ENCODE data around the gene DNAI4. TPM values are rescaled to one million over a fixed set of nuclear protein-coding genes. Genes with fewer than 3 reads are reported as not detected.

Gene DNAI4
- total and polyA plus RNA-seq, 2 donors (not counting 1 experiment from before 2014, with no cell fraction given) = 2.0 to 12.1 TPM

DNA sequence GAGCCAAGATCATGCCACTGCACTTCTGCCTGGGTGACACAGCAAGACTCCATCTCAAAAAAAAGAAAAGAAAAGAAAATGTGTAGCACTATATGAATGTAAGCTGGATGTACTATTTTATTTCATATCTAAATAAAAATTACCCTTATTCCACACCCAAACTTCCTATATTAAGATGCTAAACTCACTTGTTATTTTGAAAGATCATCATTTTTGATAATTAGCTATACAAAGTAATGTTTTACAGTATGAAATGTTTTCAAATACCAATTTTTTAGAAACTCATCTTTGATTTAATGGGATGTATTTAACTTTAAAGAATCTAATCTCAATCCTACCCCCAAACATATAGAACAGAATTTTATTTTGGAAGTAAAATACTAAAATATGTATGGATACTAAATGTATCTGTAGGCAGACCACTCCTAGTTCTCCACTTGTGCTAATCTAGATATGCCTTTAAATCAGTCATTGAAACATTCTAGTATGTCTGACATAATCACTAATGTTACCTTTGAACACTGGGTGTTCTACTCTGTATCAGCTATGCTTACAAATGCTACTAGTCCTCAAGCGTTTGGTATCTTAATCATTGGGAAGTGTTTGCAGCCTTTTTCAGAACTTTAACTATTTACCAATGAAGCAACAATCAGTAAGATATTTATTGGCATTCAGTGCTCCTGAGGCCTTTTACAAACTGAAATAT lies 13.0 kb upstream of the DNAI4 start:
- Histone ChIP-seq H3K9ac (ENCODE audit: insufficient read depth, low read length) (no peak overlapping the region), H3K4me3 (replicated peaks in 1 of 4; ENCODE audit: control extremely low read depth in 1 of 4, insufficient read depth in 1 of 4, low read depth in 3 of 4, low read length in 4 of 4) (no peak overlapping the region), H3K36me3 (ENCODE audit: control insufficient read depth, insufficient read depth, low read length) (no peaks in the 10 kb centered on the region), H3K27me3 (ENCODE audit: control insufficient read depth, insufficient read depth, low read length) (no peaks in the 10 kb centered on the region), H3K4me1 (ENCODE audit: control insufficient read depth, extremely low read depth, insufficient read depth, low read length) (peaks cover 4% of the 10 kb centered on the region), H3K79me2 (ENCODE audit: control insufficient read depth, insufficient read depth, low read length) (peaks cover 99% of the 10 kb centered on the region), H3K9me3 (ENCODE audit: control insufficient read depth, insufficient read depth, low read depth, low read length) (no peaks in the 10 kb centered on the region), H2AFZ (ENCODE audit: low read length) (no peak overlapping the region), H3K27ac (ENCODE audit: insufficient read depth, low read length) (peak overlapping the region; percentile 23), H3K4me2 (ENCODE audit: extremely low read depth, insufficient read depth, low read length) (no peak overlapping the region), H4K20me1 (ENCODE audit: control insufficient read depth, extremely low read depth, insufficient read depth, low read length) (no peaks in the 10 kb centered on the region)
- DNase-seq (ENCODE audit: low read depth in 2 of 2) = no peak
- TF ChIP-seq EZH2 (IDR thresholded peaks at IDR 0.05; ENCODE audit: low read length, missing control alignments) = no peak
- TF ChIP-seq, protein P1, sequence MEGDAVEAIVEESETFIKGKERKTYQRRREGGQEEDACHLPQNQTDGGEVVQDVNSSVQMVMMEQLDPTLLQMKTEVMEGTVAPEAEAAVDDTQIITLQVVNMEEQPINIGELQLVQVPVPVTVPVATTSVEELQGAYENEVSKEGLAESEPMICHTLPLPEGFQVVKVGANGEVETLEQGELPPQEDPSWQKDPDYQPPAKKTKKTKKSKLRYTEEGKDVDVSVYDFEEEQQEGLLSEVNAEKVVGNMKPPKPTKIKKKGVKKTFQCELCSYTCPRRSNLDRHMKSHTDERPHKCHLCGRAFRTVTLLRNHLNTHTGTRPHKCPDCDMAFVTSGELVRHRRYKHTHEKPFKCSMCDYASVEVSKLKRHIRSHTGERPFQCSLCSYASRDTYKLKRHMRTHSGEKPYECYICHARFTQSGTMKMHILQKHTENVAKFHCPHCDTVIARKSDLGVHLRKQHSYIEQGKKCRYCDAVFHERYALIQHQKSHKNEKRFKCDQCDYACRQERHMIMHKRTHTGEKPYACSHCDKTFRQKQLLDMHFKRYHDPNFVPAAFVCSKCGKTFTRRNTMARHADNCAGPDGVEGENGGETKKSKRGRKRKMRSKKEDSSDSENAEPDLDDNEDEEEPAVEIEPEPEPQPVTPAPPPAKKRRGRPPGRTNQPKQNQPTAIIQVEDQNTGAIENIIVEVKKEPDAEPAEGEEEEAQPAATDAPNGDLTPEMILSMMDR (conservative IDR thresholded peaks at IDR 0.05 in 1 of 2, IDR thresholded peaks at IDR 0.05 in 1 of 2; ENCODE audit: low read depth in 1 of 2, low read length in 2 of 2) = no peak

DNA sequence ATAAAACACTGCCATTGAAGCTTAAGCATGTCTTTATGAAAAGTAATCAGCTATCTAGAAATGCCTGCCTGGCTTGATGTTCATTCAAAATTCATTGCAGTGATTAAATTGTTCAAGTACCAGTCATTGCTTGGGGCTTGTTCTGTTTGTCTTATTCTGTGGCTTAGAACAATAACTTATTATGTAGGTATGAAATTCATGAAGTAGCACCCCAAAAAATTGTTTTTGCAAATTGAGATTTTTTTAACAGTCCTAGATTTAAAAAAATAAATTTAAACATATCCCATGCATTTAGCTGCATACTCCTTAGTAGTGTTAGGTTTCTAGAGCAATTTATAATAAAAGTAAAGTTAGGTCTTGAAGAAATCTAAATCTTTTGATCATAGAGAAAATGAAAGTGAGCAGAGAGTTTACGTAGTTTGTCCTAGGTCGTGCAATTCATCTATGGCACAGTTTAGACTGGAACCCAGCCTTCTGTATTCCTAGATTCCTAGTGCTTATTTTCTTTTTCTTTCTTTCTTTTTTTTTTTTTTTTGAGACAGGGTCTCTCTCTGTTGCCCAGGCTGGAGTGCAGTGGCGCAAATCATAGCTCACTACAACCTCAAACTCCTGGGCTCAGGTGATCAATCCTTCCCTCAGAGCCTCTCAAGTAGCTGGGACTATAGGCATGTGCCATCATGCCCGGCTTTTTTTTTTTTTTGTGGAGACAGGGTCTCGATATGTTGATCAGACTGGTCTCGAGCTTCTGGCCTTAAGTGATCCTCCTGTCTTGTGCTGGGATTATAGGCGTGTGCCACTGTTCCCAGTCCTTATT lies 9.4 kb upstream of the DNAI4 start:
- no peak for DNase-seq (ENCODE audit: low read depth in 2 of 2)
- H3K9ac ChIP-seq (ENCODE audit: insufficient read depth, low read length) = peak overlapping the region; percentile 41
- H3K4me3 ChIP-seq (replicated peaks in 1 of 4; ENCODE audit: control extremely low read depth in 1 of 4, insufficient read depth in 1 of 4, low read depth in 3 of 4, low read length in 4 of 4) = peak overlapping the region; percentile 32 to 91 (median 35)
- peaks cover 9% of the 10 kb centered on the region for H3K4me1 ChIP-seq (ENCODE audit: control insufficient read depth, extremely low read depth, insufficient read depth, low read length)
- peak overlapping the region; percentile 77 for H3K4me2 ChIP-seq (ENCODE audit: extremely low read depth, insufficient read depth, low read length)
- peaks cover 91% of the 10 kb centered on the region for H3K79me2 ChIP-seq (ENCODE audit: control insufficient read depth, insufficient read depth, low read length)
- no peaks in the 10 kb centered on the region for H4K20me1 ChIP-seq (ENCODE audit: control insufficient read depth, extremely low read depth, insufficient read depth, low read length)
- H2AFZ ChIP-seq (ENCODE audit: low read length) = no peak overlapping the region
- H3K9me3 ChIP-seq (ENCODE audit: control insufficient read depth, insufficient read depth, low read depth, low read length) = no peaks in the 10 kb centered on the region
- H3K27ac ChIP-seq (ENCODE audit: insufficient read depth, low read length) = peak overlapping the region; percentile 68
- no peaks in the 10 kb centered on the region for H3K27me3 ChIP-seq (ENCODE audit: control insufficient read depth, insufficient read depth, low read length)
- H3K36me3 ChIP-seq (ENCODE audit: control insufficient read depth, insufficient read depth, low read length) = no peaks in the 10 kb centered on the region
- TF ChIP-seq EZH2 (IDR thresholded peaks at IDR 0.05; ENCODE audit: low read length, missing control alignments) = no peak

DNA sequence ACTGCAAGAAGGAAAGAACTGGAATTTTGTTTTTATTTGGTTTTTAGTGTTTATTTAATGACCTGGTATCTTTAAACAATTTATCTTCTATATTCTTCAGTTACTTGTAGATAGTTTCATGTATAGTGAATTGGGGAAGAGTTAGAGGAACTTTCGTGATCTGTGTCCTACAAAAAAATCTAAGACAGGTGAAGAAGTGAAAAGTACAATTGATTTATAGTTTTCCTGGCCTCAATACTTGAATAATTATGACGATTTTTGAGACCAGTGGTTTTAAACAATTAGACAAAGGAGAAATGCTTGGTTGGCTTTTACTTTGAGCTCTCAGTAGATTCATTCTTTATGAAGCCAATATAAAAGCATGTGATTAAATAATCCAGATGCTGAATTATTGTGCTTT lies 7.6 kb upstream of the DNAI4 start:
- Histone ChIP-seq H3K9ac (ENCODE audit: insufficient read depth, low read length) (no peak overlapping the region), H3K27me3 (ENCODE audit: control insufficient read depth, insufficient read depth, low read length) (no peaks in the 10 kb centered on the region), H3K4me2 (ENCODE audit: extremely low read depth, insufficient read depth, low read length) (peak overlapping the region; percentile 77), H3K9me3 (ENCODE audit: control insufficient read depth, insufficient read depth, low read depth, low read length) (no peaks in the 10 kb centered on the region), H3K36me3 (ENCODE audit: control insufficient read depth, insufficient read depth, low read length) (no peaks in the 10 kb centered on the region), H3K79me2 (ENCODE audit: control insufficient read depth, insufficient read depth, low read length) (peaks cover 89% of the 10 kb centered on the region), H3K4me1 (ENCODE audit: control insufficient read depth, extremely low read depth, insufficient read depth, low read length) (peaks cover 4% of the 10 kb centered on the region), H2AFZ (ENCODE audit: low read length) (no peak overlapping the region), H4K20me1 (ENCODE audit: control insufficient read depth, extremely low read depth, insufficient read depth, low read length) (no peaks in the 10 kb centered on the region), H3K4me3 (replicated peaks in 1 of 4; ENCODE audit: control extremely low read depth in 1 of 4, insufficient read depth in 1 of 4, low read depth in 3 of 4, low read length in 4 of 4) (peak overlapping the region; percentile 28 to 92 (median 86)), H3K27ac (ENCODE audit: insufficient read depth, low read length) (no peak overlapping the region)
- no peak for DNase-seq (ENCODE audit: low read depth in 2 of 2)
- no peak for TF ChIP-seq EZH2 (IDR thresholded peaks at IDR 0.05; ENCODE audit: low read length, missing control alignments)
- TF ChIP-seq, protein P1 (conservative IDR thresholded peaks at IDR 0.05 in 1 of 2, IDR thresholded peaks at IDR 0.05 in 1 of 2; ENCODE audit: low read depth in 1 of 2, low read length in 2 of 2) = no peak

All from fibroblast of lung (primary cell).